PC-9 (cell line): ENCODE results near the gene TPH1. TPM values are rescaled to one million over a fixed set of nuclear protein-coding genes. Genes with fewer than 3 reads are reported as not detected.
A peak's percentile ranks its signal among the peaks of the same experiment; 100 is the strongest.

ENCODE experiments used
- Bru-seq: library from RNA; stranded (reverse); fragments of 400-500 nt; gene quantifications from one replicate; lab custom pipeline; 2021; lab: Mats Ljungman, UMichigan
- BruChase-seq, 2 experiments: library from RNA; stranded (reverse); fragments of 400-500 nt; gene quantifications; one replicate each; lab custom pipeline; 2021; lab: Mats Ljungman, UMichigan
- BruUV-seq: library from RNA; stranded (reverse); fragments of 400-500 nt; replicated peaks from 2 replicates; lab custom pipeline; 2021; lab: Mats Ljungman, UMichigan
- CTCF ChIA-PET: fragments of 300-600 bp; sonication (Branson Sonifier 250); formaldehyde crosslinking; loops from one replicate; lab custom pipeline; 2022; ENCODE audit warnings: antibody characterized with exemption; lab: Charles Lee
- POLR2A ChIA-PET: fragments of 300-600 bp; sonication (Branson Sonifier 250); formaldehyde crosslinking; loops from one replicate; lab custom pipeline; 2022; ENCODE audit warnings: antibody characterized with exemption; ENCODE audit not compliant: unreplicated experiment; lab: Charles Lee
- DNase-seq, 2 experiments: peaks; one replicate each; pipeline versions ENCODE4 v3.0.0 to v3.0.0-alpha.2; 2015 to 2022; ENCODE audit warnings: mixed read lengths in 1 of 2
- H2AFZ ChIP-seq: fragments of 200-600 bp; sonication (generic); 2 replicates; pipeline ENCODE4 v1.8.1; 2017; ENCODE audit warnings: antibody characterized with exemption
- H3F3A ChIP-seq: fragments of 200-600 bp; sonication (generic); 2 replicates; pipeline ENCODE4 v1.8.1; 2017; ENCODE audit warnings: antibody characterized with exemption, mild to moderate bottlenecking, low read depth; ENCODE audit not compliant: insufficient read depth
- H3K27ac ChIP-seq: fragments of 200-600 bp; sonication (generic); 2 replicates; pipeline ENCODE4 v1.6.1; 2016; ENCODE audit warnings: mixed run types
- H3K27me3 ChIP-seq: fragments of 200-600 bp; sonication (generic); 2 replicates; pipeline ENCODE4 v1.6.1; 2016; ENCODE audit warnings: low read depth, mixed run types; ENCODE audit not compliant: insufficient read depth
- H3K36me3 ChIP-seq: fragments of 200-600 bp; sonication (generic); 2 replicates; pipeline ENCODE4 v1.6.1; 2016; ENCODE audit warnings: low read depth, mixed run types
- H3K4me1 ChIP-seq: fragments of 200-600 bp; sonication (generic); replicated peaks from 2 replicates; pipeline ENCODE4 v1.6.1; 2016; ENCODE audit warnings: mixed run types; ENCODE audit not compliant: insufficient read depth
- H3K4me2 ChIP-seq: fragments of 200-600 bp; sonication (generic); 2 replicates; pipeline ENCODE4 v1.6.1; 2017; ENCODE audit warnings: mixed run types
- H3K4me3 ChIP-seq: fragments of 200-600 bp; sonication (generic); 2 replicates; pipeline ENCODE4 v1.6.1; 2016; ENCODE audit warnings: mixed run types
- H3K79me2 ChIP-seq: fragments of 200-600 bp; sonication (generic); 2 replicates; pipeline ENCODE4 v1.6.1; 2017; ENCODE audit warnings: low read depth, mixed run types
- H3K9me2 ChIP-seq: fragments of 200-600 bp; sonication (generic); 2 replicates; pipeline ENCODE4 v1.8.1; 2017; ENCODE audit warnings: mild to moderate bottlenecking; ENCODE audit not compliant: insufficient read depth
- H3K9me3 ChIP-seq: fragments of 200-600 bp; sonication (generic); 2 replicates; pipeline ENCODE4 v1.8.1; 2016; ENCODE audit warnings: low read depth; ENCODE audit not compliant: insufficient read depth
- H4K20me1 ChIP-seq: fragments of 200-600 bp; sonication (generic); 2 replicates; pipeline ENCODE4 v1.8.1; 2017; ENCODE audit not compliant: insufficient read depth
- EZH2 ChIP-seq: fragments of 200-600 bp; sonication (generic); IDR thresholded peaks from 2 replicates; pipeline ENCODE4 v1.8.0; 2017; ENCODE audit warnings: antibody characterized with exemption, low read depth
- intact Hi-C: fragments of 100-400 bp; cut with micrococcal nuclease; formaldehyde crosslinking; loops from one replicate; pipeline ENCODE4 v1.10.0; 2022; ENCODE audit not compliant: unreplicated experiment
- long read RNA-seq: library from polyadenylated mRNA; stranded (forward); transcript quantifications from one replicate; pipeline ENCODE4 v2.0.0, GENCODE V29; 2022
- total RNA-seq: library from RNA; stranded (reverse); gene quantifications from 2 replicates; pipeline ENCODE4 v1.2.3, GENCODE V29; 2021
- TF ChIP-seq, protein P1 (sequence below): fragments of 200-600 bp; sonication (generic); conservative IDR thresholded peaks from 2 replicates; pipeline ENCODE4 v1.6.1; 2017; ENCODE audit warnings: mixed run types, antibody characterized with exemption, mild to moderate bottlenecking, moderate library complexity

The TPH1 gene
- total RNA-seq (0.10 TPM in 1 of 2 replicates, not detected in the other), Bru-seq, nascent RNA (percentile 19 among the genes with signal in this experiment), BruChase-seq, experiment 1, labeled RNA remaining after a 2-hour chase (percentile 16 among the genes with signal in this experiment), BruChase-seq, experiment 2, labeled RNA remaining after a 6-hour chase (percentile 30 among the genes with signal in this experiment)
- long read RNA-seq = 0 reads

DNA sequence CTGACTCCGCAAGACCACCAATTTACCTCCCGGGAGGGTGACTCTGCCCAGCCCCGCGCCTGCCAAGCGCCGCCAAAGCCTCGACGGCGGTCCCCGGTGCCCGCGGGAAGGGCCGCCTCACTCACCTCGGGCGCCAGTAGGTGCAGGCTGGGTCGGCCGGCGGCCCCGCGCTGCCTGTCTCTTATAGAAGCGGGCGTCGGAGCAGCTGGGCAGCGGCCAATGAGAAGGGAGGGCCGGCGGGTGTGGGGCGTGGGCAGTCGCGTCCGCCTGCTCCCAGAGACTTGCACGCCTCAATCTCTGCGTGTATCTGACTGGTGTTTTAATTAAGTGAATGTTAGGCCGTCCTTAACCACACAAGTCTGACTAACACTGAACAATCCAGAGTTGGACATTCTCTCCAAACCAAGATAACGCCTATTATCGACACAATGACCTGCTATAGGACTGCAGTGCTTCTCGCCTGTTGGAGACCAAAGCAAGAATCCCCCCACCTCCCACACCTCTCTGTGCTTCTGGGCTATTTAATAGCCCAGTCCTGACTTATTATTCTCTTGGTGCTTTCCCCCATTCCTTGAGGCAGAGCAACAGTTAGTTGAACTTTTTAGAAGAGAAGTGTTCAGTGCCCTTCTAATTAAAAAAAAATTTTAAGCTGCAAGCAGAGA is at the start of gene TPH1:
TSS of gene TPH1 (minus strand) at position 154 of the 662 bp plus-strand sequence. CDS start 5,507 bp downstream, outside the sequence.
- Histone ChIP-seq H3K4me2 (no peak within 1 kb of the TSS), H3K4me1 (no peaks in the 10 kb centered on the region), H3F3A (no peaks in the 10 kb centered on the region), H4K20me1 (no peaks in the 10 kb centered on the region), H2AFZ (no peak within 1 kb of the TSS), H3K9me3 (no peaks in the 10 kb centered on the region), H3K27ac (no peak within 1 kb of the TSS), H3K27me3 (peaks cover 66% of the 10 kb centered on the region), H3K4me3 (no peak within 1 kb of the TSS), H3K79me2 (no peaks in the 10 kb centered on the region), H3K36me3 (no peaks in the 10 kb centered on the region), H3K9me2 (no peaks in the 10 kb centered on the region)
- intact Hi-C loops = no loop called here
- no TSS peak for BruUV-seq
- POLR2A ChIA-PET = no interaction called here
- no peak for TF ChIP-seq EZH2
- TF ChIP-seq, protein P1, sequence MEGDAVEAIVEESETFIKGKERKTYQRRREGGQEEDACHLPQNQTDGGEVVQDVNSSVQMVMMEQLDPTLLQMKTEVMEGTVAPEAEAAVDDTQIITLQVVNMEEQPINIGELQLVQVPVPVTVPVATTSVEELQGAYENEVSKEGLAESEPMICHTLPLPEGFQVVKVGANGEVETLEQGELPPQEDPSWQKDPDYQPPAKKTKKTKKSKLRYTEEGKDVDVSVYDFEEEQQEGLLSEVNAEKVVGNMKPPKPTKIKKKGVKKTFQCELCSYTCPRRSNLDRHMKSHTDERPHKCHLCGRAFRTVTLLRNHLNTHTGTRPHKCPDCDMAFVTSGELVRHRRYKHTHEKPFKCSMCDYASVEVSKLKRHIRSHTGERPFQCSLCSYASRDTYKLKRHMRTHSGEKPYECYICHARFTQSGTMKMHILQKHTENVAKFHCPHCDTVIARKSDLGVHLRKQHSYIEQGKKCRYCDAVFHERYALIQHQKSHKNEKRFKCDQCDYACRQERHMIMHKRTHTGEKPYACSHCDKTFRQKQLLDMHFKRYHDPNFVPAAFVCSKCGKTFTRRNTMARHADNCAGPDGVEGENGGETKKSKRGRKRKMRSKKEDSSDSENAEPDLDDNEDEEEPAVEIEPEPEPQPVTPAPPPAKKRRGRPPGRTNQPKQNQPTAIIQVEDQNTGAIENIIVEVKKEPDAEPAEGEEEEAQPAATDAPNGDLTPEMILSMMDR = no peak
- peak in 1 of 2 experiments; percentile 16 for DNase-seq
- CTCF ChIA-PET = no interaction called here

DNA sequence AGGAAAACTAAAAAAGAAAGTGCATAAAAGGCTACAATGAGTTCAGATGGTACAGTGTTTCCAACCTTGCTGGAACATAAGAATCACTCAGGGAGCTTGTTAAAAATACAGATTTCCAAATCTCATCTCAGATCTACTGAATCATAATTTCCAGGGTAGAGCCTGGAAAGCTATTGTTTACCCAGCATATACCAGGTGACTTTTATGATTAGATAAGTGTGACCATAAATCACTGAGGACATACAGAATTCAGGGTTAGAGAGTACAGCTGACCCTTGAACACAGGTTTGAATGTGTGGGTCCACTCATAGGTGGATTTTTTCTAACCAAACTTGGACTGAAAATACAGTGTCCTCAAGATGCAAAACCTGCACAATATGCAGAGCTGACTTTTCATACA is 47.9 kb upstream of the TPH1 start:
- Histone ChIP-seq H3K4me2 (no peak overlapping the region), H3K36me3 (peaks cover 21% of the 10 kb centered on the region), H3K9me2 (no peaks in the 10 kb centered on the region), H3F3A (no peaks in the 10 kb centered on the region), H3K79me2 (no peaks in the 10 kb centered on the region), H3K4me1 (no peaks in the 10 kb centered on the region), H3K27ac (no peak overlapping the region), H3K4me3 (no peak overlapping the region), H3K9me3 (no peaks in the 10 kb centered on the region), H4K20me1 (no peaks in the 10 kb centered on the region), H2AFZ (no peak overlapping the region), H3K27me3 (no peaks in the 10 kb centered on the region)
- no TSS peak for BruUV-seq
- ChIA-PET POLR2A (no interaction called here), CTCF (no interaction called here)
- no peak for DNase-seq
- no peak for TF ChIP-seq EZH2
- TF ChIP-seq, protein P1 = no peak
- intact Hi-C loops = no loop called here

DNA sequence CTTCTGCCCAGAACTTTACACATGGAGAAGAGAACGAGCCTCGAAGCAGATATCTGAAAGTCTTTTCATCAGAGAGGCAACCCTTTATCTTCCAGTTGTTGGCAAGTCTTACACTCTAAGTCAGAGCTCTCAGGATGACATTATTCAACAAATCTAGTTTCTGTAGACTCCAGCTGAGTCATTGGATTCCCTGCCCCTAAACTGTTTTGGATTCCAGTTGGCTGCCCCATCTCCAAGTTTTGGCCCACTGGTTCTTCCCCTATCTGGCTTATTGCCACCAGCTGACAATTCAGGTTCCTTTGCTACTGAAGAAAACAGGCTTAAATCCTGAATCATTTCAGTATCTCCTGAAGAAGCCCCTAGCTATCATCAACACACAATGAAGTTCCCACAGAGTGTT is 45.7 kb upstream of the TPH1 start:
- DNase-seq = no peak
- H4K20me1 ChIP-seq = no peaks in the 10 kb centered on the region; the same call in 1 of the 2 replicates
- no peak overlapping the region for H3K27ac ChIP-seq
- H2AFZ ChIP-seq = no peak overlapping the region
- H3F3A ChIP-seq = no peaks in the 10 kb centered on the region
- peaks cover 29% of the 10 kb centered on the region for H3K36me3 ChIP-seq
- H3K4me2 ChIP-seq = no peak overlapping the region
- H3K9me3 ChIP-seq = no peaks in the 10 kb centered on the region
- BruUV-seq = no TSS peak
- ChIA-PET POLR2A (no interaction called here), CTCF (no interaction called here)
- intact Hi-C loops = no loop called here
- H3K9me2 ChIP-seq = no peaks in the 10 kb centered on the region
- no peaks in the 10 kb centered on the region for H3K4me1 ChIP-seq
- no peaks in the 10 kb centered on the region for H3K79me2 ChIP-seq
- H3K4me3 ChIP-seq = no peak overlapping the region
- no peaks in the 10 kb centered on the region for H3K27me3 ChIP-seq
- TF ChIP-seq, protein P1 = no peak
- no peak for TF ChIP-seq EZH2
